Activated naive CD4-positive, alpha-beta T cell treated with anti-CD3 and anti-CD28 coated beads, Interleukin-2, amount 50 U/mL, for 24 hours (primary cell): ENCODE measurements around the gene TCP11L2.
"Not testable (repeated sequence)": the region's sequence is repeated elsewhere in the genome, so short reads cannot be mapped to it uniquely, and the experiment has no call there.

Experiments
- H3K27ac Mint-ChIP-seq: one replicate; pipeline ENCODE4 v1.8.0; 2021; ENCODE audit warnings: mild to moderate bottlenecking, mixed read lengths
- H3K27me3 Mint-ChIP-seq: one replicate; pipeline ENCODE4 v1.8.0; 2021; ENCODE audit warnings: mixed read lengths
- H3K36me3 Mint-ChIP-seq: one replicate; pipeline ENCODE4 v1.8.0; 2021; ENCODE audit warnings: mixed read lengths
- H3K4me1 Mint-ChIP-seq: one replicate; pipeline ENCODE4 v1.8.0; 2021; ENCODE audit warnings: mixed read lengths
- H3K4me3 Mint-ChIP-seq: one replicate; pipeline ENCODE4 v1.8.0; 2021; ENCODE audit warnings: mild to moderate bottlenecking, mixed read lengths
- H3K9me3 Mint-ChIP-seq: one replicate; pipeline ENCODE4 v1.8.0; 2021; ENCODE audit warnings: mixed read lengths

The TCP11L2 gene

GRCh38 chr12:106276032-106276740 lies 26.3 kb upstream of the TCP11L2 start:
- Mint-ChIP-seq H3K36me3 (no peaks in the 10 kb centered on the region), H3K4me3 (no peak overlapping the region), H3K9me3 (no peaks in the 10 kb centered on the region), H3K27ac (no peak overlapping the region), H3K4me1 (no peaks in the 10 kb centered on the region), H3K27me3 (no peaks in the 10 kb centered on the region)

GRCh38 chr12:106280106-106280505 lies 22.4 kb upstream of the TCP11L2 start:
- Mint-ChIP-seq H3K9me3 (no peaks in the 10 kb centered on the region), H3K27ac (no peak overlapping the region), H3K4me3 (no peak overlapping the region), H3K4me1 (peaks cover 5% of the 10 kb centered on the region), H3K36me3 (peaks cover 2% of the 10 kb centered on the region), H3K27me3 (no peaks in the 10 kb centered on the region)

GRCh38 chr12:106281056-106281782 lies 21.3 kb upstream of the TCP11L2 start:
- H3K27me3 Mint-ChIP-seq: no peaks in the 10 kb centered on the region
- H3K4me3 Mint-ChIP-seq: no peak overlapping the region
- peaks cover 5% of the 10 kb centered on the region for H3K4me1 Mint-ChIP-seq
- H3K9me3 Mint-ChIP-seq: no peaks in the 10 kb centered on the region
- H3K36me3 Mint-ChIP-seq: peaks cover 2% of the 10 kb centered on the region
- H3K27ac Mint-ChIP-seq: no peak overlapping the region

GRCh38 chr12:106281804-106282203 lies 20.7 kb upstream of the TCP11L2 start:
- Mint-ChIP-seq H3K27me3 (no peaks in the 10 kb centered on the region), H3K36me3 (peaks cover 2% of the 10 kb centered on the region), H3K4me1 (peaks cover 5% of the 10 kb centered on the region), H3K9me3 (no peaks in the 10 kb centered on the region), H3K4me3 (no peak overlapping the region), H3K27ac (no peak overlapping the region)

GRCh38 chr12:106282457-106283097 lies 20.0 kb upstream of the TCP11L2 start:
- H3K27me3 Mint-ChIP-seq: no peaks in the 10 kb centered on the region
- H3K9me3 Mint-ChIP-seq: no peaks in the 10 kb centered on the region
- peaks cover 2% of the 10 kb centered on the region for H3K36me3 Mint-ChIP-seq
- H3K27ac Mint-ChIP-seq: no peak overlapping the region
- H3K4me1 Mint-ChIP-seq: peaks cover 8% of the 10 kb centered on the region
- H3K4me3 Mint-ChIP-seq: no peak overlapping the region

GRCh38 chr12:106284358-106285105 lies 18.0 kb upstream of the TCP11L2 start:
- Mint-ChIP-seq H3K4me3 (no peak overlapping the region), H3K9me3 (no peaks in the 10 kb centered on the region), H3K36me3 (peaks cover 2% of the 10 kb centered on the region), H3K27ac (no peak overlapping the region), H3K4me1 (peaks cover 25% of the 10 kb centered on the region), H3K27me3 (no peaks in the 10 kb centered on the region)

GRCh38 chr12:106285982-106286381 lies 16.6 kb upstream of the TCP11L2 start:
- Mint-ChIP-seq H3K4me1 (peaks cover 25% of the 10 kb centered on the region), H3K27me3 (no peaks in the 10 kb centered on the region), H3K4me3 (no peak overlapping the region), H3K27ac (no peak overlapping the region), H3K9me3 (no peaks in the 10 kb centered on the region), H3K36me3 (peaks cover 2% of the 10 kb centered on the region)

- not testable (repeated sequence) for H3K27me3 Mint-ChIP-seq, H3K36me3 Mint-ChIP-seq, H3K27ac Mint-ChIP-seq, H3K4me3 Mint-ChIP-seq, H3K9me3 Mint-ChIP-seq
- H3K4me1 Mint-ChIP-seq: peaks cover 25% of the 10 kb centered on the region
Observed at GRCh38 chr12:106286576-106287162, 15.9 kb upstream of the TCP11L2 start.

- H3K27me3 Mint-ChIP-seq: no peaks in the 10 kb centered on the region
- peaks cover under 1% of the 10 kb centered on the region for H3K36me3 Mint-ChIP-seq
- peak overlapping the region; percentile 83 for H3K27ac Mint-ChIP-seq
- H3K4me3 Mint-ChIP-seq: no peak overlapping the region
- H3K9me3 Mint-ChIP-seq: no peaks in the 10 kb centered on the region
- peaks cover 25% of the 10 kb centered on the region for H3K4me1 Mint-ChIP-seq
Observed at GRCh38 chr12:106287364-106287763, 15.2 kb upstream of the TCP11L2 start.

- no peaks in the 10 kb centered on the region for H3K27me3 Mint-ChIP-seq
- peak overlapping the region; percentile 83 for H3K27ac Mint-ChIP-seq
- peaks cover 25% of the 10 kb centered on the region for H3K4me1 Mint-ChIP-seq
- no peak overlapping the region for H3K4me3 Mint-ChIP-seq
- no peaks in the 10 kb centered on the region for H3K36me3 Mint-ChIP-seq
- no peaks in the 10 kb centered on the region for H3K9me3 Mint-ChIP-seq
Observed at GRCh38 chr12:106288101-106288493, 14.4 kb upstream of the TCP11L2 start.

GRCh38 chr12:106288494-106289195 lies 13.9 kb upstream of the TCP11L2 start:
- Mint-ChIP-seq H3K36me3 (no peaks in the 10 kb centered on the region), H3K27me3 (no peaks in the 10 kb centered on the region), H3K4me3 (no peak overlapping the region), H3K4me1 (peaks cover 25% of the 10 kb centered on the region), H3K9me3 (no peaks in the 10 kb centered on the region), H3K27ac (peak overlapping the region; percentile 95)

- H3K4me1 Mint-ChIP-seq: peaks cover 25% of the 10 kb centered on the region
- peak overlapping the region; percentile 95 for H3K27ac Mint-ChIP-seq
- no peak overlapping the region for H3K4me3 Mint-ChIP-seq
- H3K27me3 Mint-ChIP-seq: no peaks in the 10 kb centered on the region
- no peaks in the 10 kb centered on the region for H3K36me3 Mint-ChIP-seq
- no peaks in the 10 kb centered on the region for H3K9me3 Mint-ChIP-seq
Observed at GRCh38 chr12:106289196-106289681, 13.3 kb upstream of the TCP11L2 start.

GRCh38 chr12:106290666-106291065 lies 11.9 kb upstream of the TCP11L2 start:
- Mint-ChIP-seq H3K4me3 (no peak overlapping the region), H3K4me1 (peaks cover 20% of the 10 kb centered on the region)

GRCh38 chr12:106291342-106291741 lies 11.2 kb upstream of the TCP11L2 start:
- no peaks in the 10 kb centered on the region for H3K36me3 Mint-ChIP-seq
- H3K4me1 Mint-ChIP-seq: peaks cover 20% of the 10 kb centered on the region
- no peak overlapping the region for H3K4me3 Mint-ChIP-seq
- H3K27me3 Mint-ChIP-seq: no peaks in the 10 kb centered on the region
- H3K27ac Mint-ChIP-seq: no peak overlapping the region
- no peaks in the 10 kb centered on the region for H3K9me3 Mint-ChIP-seq

More at GRCh38 chr12:106290666-106291065, 11.9 kb upstream of the TCP11L2 start:
- Mint-ChIP-seq H3K9me3 (no peaks in the 10 kb centered on the region), H3K27me3 (no peaks in the 10 kb centered on the region), H3K36me3 (no peaks in the 10 kb centered on the region), H3K27ac (no peak overlapping the region)
